DLD1 (cell line): Measurements from ENCODE around the gene PSMD4.

Experiments
- in situ Hi-C: cut with HindIII; loops from 2 replicates; pipeline ENCODE4 v1.10.0; 2017; ENCODE audit warnings: low sequenced_read_pairs

The PSMD4 gene

GRCh38 chr1:151293093-151293492, 38.6 kb downstream of the PSMD4 start:
- in situ Hi-C loops = no loop called here

- in situ Hi-C loops = no loop called here
These were observed 40.4 kb downstream of the PSMD4 start for GRCh38 chr1:151294742-151295462.

- in situ Hi-C loops = no loop called here
These were observed 55.3 kb downstream of the PSMD4 start for GRCh38 chr1:151309811-151310323.

- in situ Hi-C loops = no loop called here
These were observed 56.5 kb downstream of the PSMD4 start for GRCh38 chr1:151311011-151311410.

GRCh38 chr1:151311589-151312331, 57.2 kb downstream of the PSMD4 start:
- in situ Hi-C loops = no loop called here

- in situ Hi-C loops = no loop called here
These were observed 57.9 kb downstream of the PSMD4 start for GRCh38 chr1:151312411-151312810.

GRCh38 chr1:151312826-151313225, 58.3 kb downstream of the PSMD4 start:
- in situ Hi-C loops = no loop called here

GRCh38 chr1:151313501-151313900, 59.0 kb downstream of the PSMD4 start:
- in situ Hi-C loops = no loop called here

GRCh38 chr1:151314137-151314875, 59.8 kb downstream of the PSMD4 start:
- in situ Hi-C loops = no loop called here

- in situ Hi-C loops = no loop called here
These were observed 61.2 kb downstream of the PSMD4 start for GRCh38 chr1:151315565-151316235.
